NT2/D1 (cell line): Measurements from ENCODE around the gene TAS2R20.

ENCODE experiments used
- SUZ12 ChIP-seq: IDR thresholded peaks from 2 replicates; pipeline ENCODE4 v1.6.1; 2011; ENCODE audit not compliant: insufficient read length, insufficient read depth; ENCODE audit errors: extremely low read depth
- YY1 ChIP-seq: IDR thresholded peaks from 2 replicates; pipeline ENCODE4 v1.6.1; 2011; ENCODE audit not compliant: insufficient read length, insufficient read depth
- ZNF274 ChIP-seq: IDR thresholded peaks from 2 replicates; pipeline ENCODE4 v1.6.1; 2011; ENCODE audit warnings: mild to moderate bottlenecking, low read depth, low read length

DNA sequence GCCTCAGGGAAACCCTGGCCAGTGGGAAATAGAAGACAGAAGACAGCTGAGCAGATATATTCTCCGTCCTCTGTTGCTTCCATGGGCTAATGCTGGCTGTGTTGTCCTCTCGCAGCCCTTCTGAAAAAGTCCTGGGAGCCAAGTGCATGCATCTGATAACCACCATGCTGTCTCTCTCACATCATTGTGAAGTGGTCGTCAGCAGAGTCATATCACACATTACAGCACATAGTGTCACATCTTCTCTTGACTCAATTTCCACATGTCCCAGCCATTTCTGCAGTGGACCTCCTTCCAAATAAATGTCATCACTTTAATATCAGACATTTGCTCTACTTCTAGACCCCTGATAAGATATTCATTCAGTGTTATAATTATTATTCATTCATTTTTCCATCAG lies 3.8 kb downstream of the TAS2R20 start:
- TF ChIP-seq YY1 (no peak), ZNF274 (no peak), SUZ12 (no peak)
